Neutrophil (primary cell): Measurements from ENCODE around the gene NME5.
"Not testable (repeated sequence)": the region's sequence is repeated elsewhere in the genome, so short reads cannot be mapped to it uniquely, and the experiment has no call there.

Experiments used
- H3K27ac ChIP-seq: fragments of 200-600 bp; sonication (generic); 2 replicates; pipeline ENCODE4 v1.5.1; 2016; ENCODE audit warnings: mild to moderate bottlenecking, moderate library complexity
- H3K27me3 ChIP-seq: fragments of 200-600 bp; sonication (generic); 2 replicates; pipeline ENCODE4 v1.6.0; 2016; ENCODE audit warnings: mild to moderate bottlenecking
- H3K36me3 ChIP-seq: fragments of 200-600 bp; sonication (generic); 2 replicates; pipeline ENCODE4 v1.5.1; 2017
- H3K4me1 ChIP-seq, 2 experiments: fragments of 200-600 bp in 1 of 2; sonication (generic) in 1 of 2; 1 replicate in 1 of 2; 2 replicates in 1 of 2; pipeline versions ENCODE4 v1.5.1 to v1.6.1; 2013 to 2016; ENCODE audit warnings: low read depth in 1 of 2, low read length in 1 of 2, mild to moderate bottlenecking in 1 of 2, moderate library complexity in 1 of 2; ENCODE audit not compliant: control insufficient read depth in 1 of 2, insufficient read depth in 1 of 2
- H3K4me3 ChIP-seq, 2 experiments: fragments of 200-600 bp in 1 of 2; sonication (generic) in 1 of 2; 1 replicate in 1 of 2; 2 replicates in 1 of 2; pipeline ENCODE4 v1.5.1; 2013 to 2016; ENCODE audit warnings: low read depth in 1 of 2, low read length in 1 of 2, mild to moderate bottlenecking in 1 of 2, moderate library complexity in 1 of 2
- H3K9me3 ChIP-seq: fragments of 200-600 bp; sonication (generic); 2 replicates; pipeline ENCODE4 v1.5.1; 2016
- CTCF ChIP-seq: fragments of 200-600 bp; sonication (generic); IDR thresholded peaks from 2 replicates; pipeline ENCODE4 v1.5.1; 2016; ENCODE audit warnings: antibody characterized with exemption

Gene NME5

GRCh38 chr5:138077064-138077696 lies 62.0 kb downstream of the NME5 start:
- Histone ChIP-seq H3K4me1 (no peaks in the 10 kb centered on the region), H3K27me3 (peaks cover 1% of the 10 kb centered on the region), H3K27ac (no peak overlapping the region), H3K9me3 (no peaks in the 10 kb centered on the region), H3K36me3 (no peaks in the 10 kb centered on the region), H3K4me3 (no peak overlapping the region)
- peak; percentile 83 for TF ChIP-seq CTCF

GRCh38 chr5:138070026-138070425 lies 69.2 kb downstream of the NME5 start:
- H3K27me3 ChIP-seq, H3K9me3 ChIP-seq, H3K4me1 ChIP-seq, H3K4me3 ChIP-seq, H3K27ac ChIP-seq, H3K36me3 ChIP-seq: not testable (repeated sequence)

- TF ChIP-seq CTCF, result peak; percentile 74
- no peaks in the 10 kb centered on the region for H3K9me3 ChIP-seq
- H3K27me3 ChIP-seq, result peaks cover 8% of the 10 kb centered on the region
- no peaks in the 10 kb centered on the region for H3K4me1 ChIP-seq
- no peak overlapping the region for H3K27ac ChIP-seq
- H3K4me3 ChIP-seq, result no peak overlapping the region
- H3K36me3 ChIP-seq, result no peaks in the 10 kb centered on the region
Measured at GRCh38 chr5:138068742-138069600, 70.3 kb downstream of the NME5 start.

- no peak for TF ChIP-seq CTCF
- H3K27ac ChIP-seq, result no peak overlapping the region
- H3K4me1 ChIP-seq, result no peaks in the 10 kb centered on the region
- no peaks in the 10 kb centered on the region for H3K9me3 ChIP-seq
- H3K36me3 ChIP-seq, result no peaks in the 10 kb centered on the region
- H3K4me3 ChIP-seq, result no peak overlapping the region
- H3K27me3 ChIP-seq, result peaks cover 8% of the 10 kb centered on the region
Measured at GRCh38 chr5:138067945-138068344, 71.3 kb downstream of the NME5 start.
